GM19099 (cell line): Measurements from ENCODE around the gene SUPT6H.

Experiments used
- POLR2A ChIP-seq: IDR thresholded peaks from 3 replicates; pipeline ENCODE4 v1.6.1; 2011; ENCODE audit warnings: low read depth; ENCODE audit not compliant: insufficient read length; ENCODE audit errors: extremely low read depth

The SUPT6H gene

DNA sequence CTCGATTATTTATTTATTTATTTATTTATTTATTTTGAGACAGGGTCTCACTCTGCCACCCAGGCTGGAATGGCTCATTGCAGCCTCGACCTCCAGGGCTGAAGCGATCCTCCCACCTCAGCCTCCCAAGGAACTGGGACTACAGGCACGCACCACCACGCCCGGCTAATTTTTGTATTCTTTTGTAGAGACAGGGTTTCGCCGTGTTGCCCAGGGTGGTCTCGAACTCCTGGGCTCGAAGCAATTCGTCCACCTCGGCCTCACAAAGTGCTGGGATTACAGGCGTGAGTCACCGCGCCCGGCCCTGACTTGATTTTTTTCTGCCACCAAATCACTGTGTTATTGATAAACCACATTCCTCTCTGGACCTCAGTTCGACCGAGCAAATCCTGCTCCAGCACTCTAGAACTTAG lies 57.0 kb downstream of the SUPT6H start:
- no peak for TF ChIP-seq POLR2A

DNA sequence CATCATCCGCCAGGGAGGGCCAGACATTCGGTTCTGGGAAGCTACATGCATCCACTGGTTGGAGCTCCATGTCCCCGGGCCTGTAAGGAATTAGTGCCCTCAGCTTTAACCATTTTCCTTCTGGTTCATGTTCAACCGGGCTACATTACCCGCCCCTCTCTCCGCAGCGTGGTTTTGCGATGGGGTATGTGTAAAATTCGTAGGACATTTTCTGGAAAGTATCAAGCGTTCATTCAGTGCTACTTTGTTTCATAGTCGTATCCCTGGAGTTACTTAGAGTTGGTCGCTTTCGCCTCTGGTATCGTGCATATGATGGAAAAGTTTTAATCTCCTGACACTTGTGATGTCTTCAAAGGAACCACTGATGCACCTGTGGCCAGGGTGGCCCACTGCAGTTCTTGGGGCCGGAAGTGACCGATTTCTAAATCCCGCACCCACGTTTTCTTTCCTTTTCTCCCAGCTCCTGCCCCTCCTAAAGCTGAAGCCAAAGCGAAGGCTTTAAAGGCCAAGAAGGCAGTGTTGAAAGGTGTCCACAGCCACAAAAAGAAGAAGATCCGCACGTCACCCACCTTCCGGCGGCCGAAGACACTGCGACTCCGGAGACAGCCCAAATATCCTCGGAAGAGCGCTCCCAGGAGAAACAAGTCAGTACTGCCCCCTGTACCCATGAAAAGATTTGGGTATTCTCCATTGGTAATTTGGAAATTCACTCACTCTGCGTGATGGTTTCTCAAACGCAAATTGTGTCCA lies 58.4 kb downstream of the SUPT6H start:
- TF ChIP-seq POLR2A = no peak

GRCh38 chr17:28722417-28723158 lies 60.6 kb downstream of the SUPT6H start:
- peak; percentile 18 for TF ChIP-seq POLR2A

DNA sequence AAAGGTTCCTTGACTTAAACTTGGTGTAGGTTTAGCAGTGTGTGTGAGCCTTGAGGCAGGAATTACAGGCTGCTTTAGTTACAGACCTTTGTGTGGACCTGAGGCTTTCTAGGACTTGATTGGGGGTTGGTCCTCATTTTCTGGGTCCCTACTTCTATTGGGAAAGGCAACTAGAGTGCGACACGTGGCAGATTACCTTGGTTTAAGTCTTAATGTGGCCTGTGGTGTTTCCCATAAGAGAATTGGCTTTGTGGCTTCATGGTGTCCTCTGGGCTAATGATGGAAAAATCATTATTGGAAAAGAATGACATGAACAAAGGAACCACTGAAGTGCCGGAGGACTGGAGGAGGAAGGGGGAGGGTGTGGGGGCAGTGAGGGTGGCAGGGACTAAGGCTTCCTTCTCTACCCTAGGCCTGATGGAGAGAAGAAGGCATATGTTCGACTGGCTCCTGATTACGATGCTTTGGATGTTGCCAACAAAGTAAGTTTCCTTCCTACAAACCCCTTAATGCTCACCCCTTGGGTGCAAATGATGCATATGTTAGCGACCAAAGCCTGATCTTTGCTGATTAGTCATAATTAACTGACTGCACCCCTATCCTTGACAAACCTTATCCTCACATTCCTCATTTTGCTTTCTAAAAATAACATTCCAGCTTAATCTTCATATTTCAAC lies 61.3 kb downstream of the SUPT6H start:
- no peak for TF ChIP-seq POLR2A

- TF ChIP-seq POLR2A = no peak
These were observed 62.6 kb downstream of the SUPT6H start for GRCh38 chr17:28724500-28725165.

GRCh38 chr17:28725166-28725659 lies 63.2 kb downstream of the SUPT6H start:
- peak; percentile 48 for TF ChIP-seq POLR2A

DNA sequence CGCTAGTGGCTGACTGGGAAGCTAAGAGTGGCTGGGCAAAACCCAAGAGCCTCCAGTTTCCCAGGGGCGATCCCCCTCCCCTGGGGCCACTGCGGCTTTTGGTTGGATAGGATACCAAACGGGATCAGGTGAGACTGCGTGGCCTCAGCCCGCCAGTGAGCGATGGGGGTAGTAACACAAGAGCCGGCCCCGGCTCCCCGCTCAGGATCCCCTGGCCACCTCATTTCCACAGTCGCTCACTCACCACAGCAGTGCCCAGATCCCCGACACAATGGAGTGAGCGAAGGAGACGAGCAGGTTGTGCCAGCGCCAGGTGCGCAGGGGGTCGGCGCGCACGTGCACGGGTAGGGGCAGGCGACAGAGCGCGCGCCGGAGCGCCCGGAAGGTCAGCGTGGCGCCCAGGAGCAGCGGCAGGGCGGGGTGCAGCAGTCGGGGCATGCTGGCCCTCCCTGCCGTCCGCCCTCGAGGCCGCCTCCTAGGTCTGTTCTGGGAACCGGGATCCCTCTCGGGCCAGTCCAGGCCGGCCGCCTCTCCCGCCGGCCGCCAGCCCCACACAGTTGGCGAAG lies 63.7 kb downstream of the SUPT6H start:
- peak; percentile 51 for TF ChIP-seq POLR2A

DNA sequence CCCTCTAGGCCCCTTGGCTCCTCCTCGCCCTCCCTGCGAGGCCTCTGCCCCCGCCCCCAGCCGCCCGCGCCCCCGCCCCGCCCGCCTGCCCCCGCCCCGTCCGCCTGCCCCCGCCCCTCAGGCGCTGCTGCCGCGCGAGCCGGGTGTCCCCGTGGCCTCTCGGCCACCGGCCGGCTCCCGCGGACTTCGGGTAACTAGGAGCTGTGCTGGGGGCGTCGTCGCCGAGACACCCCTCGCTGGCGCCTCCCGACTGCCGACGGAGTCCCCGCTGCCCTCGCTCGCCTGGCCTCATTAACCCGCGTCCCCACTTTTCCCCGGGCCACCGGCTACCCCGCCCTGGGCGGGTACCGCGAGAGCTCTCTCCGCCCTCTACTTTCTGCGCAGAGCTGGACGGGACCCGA lies 64.2 kb downstream of the SUPT6H start, which contains the start of gene TLCD1:
TLCD1 (minus strand) TSS at position 8 of the 401 bp plus-strand sequence. CDS start 136 bp downstream, outside the sequence.
- no peak for TF ChIP-seq POLR2A

GRCh38 chr17:28726627-28727491 lies 64.9 kb downstream of the SUPT6H start:
- peak; percentile 73 for TF ChIP-seq POLR2A

- TF ChIP-seq POLR2A = peak; percentile 63
These were observed 66.6 kb downstream of the SUPT6H start, which contains the start of gene NEK8 for GRCh38 chr17:28728364-28729200. TSS of gene NEK8 (plus strand) at chr17:28728788. CDS start at chr17:28728814, 26 bp downstream.

GRCh38 chr17:28729950-28730330 lies 67.9 kb downstream of the SUPT6H start:
- TF ChIP-seq POLR2A = no peak

GRCh38 chr17:28733346-28733745 lies 71.3 kb downstream of the SUPT6H start:
- no peak for TF ChIP-seq POLR2A

DNA sequence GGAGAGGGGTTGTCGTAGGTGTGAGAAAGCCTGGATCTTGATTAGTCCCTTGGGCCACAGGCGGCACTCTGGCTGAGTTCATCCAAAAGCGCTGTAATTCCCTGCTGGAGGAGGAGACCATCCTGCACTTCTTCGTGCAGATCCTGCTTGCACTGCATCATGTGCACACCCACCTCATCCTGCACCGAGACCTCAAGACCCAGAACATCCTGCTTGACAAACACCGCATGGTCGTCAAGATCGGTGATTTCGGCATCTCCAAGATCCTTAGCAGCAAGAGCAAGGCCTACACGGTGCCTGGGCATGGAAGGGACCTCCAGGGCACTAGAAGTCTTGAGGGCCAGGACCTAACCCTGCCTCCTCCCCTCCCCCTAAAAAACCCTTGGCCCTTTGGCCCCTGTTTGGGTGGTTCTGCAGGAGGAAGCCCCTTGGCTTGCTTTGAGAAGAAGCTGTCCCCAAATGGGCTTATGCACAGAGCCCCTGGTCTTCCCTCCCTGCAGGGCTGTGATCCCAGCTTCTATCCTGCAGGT lies 72.8 kb downstream of the SUPT6H start:
- TF ChIP-seq POLR2A = no peak

DNA sequence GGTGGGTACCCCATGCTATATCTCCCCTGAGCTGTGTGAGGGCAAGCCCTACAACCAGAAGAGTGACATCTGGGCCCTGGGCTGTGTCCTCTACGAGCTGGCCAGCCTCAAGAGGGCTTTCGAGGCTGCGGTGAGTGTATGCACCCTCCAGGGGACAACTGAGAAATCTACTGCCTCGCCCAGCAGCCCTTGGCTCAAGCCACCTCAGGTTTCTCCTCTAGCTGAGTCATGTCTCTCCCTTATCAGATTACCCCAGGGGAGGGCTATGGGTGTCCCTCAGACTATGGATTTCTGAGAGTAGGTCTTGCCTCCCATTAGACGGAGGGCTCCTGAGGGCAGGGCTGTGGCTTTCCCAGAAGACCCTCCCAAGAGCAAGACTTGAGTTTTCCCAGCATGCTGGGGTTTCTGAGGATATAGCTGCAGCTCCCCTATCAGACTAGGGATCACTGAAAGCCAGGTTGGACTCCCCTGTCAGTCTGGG lies 73.3 kb downstream of the SUPT6H start:
- TF ChIP-seq POLR2A = no peak
